Medulla oblongata (tissue), 1 donor: ENCODE results near the gene MKRN3.
"Not testable (repeated sequence)": the region's sequence is repeated elsewhere in the genome, so short reads cannot be mapped to it uniquely, and the experiment has no call there.

Source experiments
- DNase-seq: peaks from one replicate; pipeline ENCODE4 v3.0.0-alpha.2; 2015; ENCODE audit errors: extremely low spot score

Gene MKRN3

DNA sequence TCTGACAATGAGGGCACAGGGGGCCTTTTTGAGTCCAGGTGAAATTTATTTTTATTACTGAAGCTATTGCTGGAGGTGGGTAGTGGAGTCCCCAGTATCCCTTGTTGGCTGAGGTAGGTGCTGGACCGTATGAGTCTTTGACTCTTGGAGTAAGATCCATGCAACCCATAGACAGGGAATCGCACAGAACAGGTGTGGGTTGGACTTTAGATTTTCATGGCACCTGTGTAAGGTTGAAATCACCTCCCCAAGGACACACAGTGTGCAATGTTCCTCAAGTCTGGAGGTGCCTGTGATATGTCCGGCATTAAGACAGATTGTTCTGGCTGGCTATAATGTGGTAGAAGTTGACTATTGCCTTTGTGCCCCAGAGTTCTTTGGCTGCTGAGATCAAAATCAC lies 23.5 kb downstream of the MKRN3 start:
- DNase-seq = no peak

DNA sequence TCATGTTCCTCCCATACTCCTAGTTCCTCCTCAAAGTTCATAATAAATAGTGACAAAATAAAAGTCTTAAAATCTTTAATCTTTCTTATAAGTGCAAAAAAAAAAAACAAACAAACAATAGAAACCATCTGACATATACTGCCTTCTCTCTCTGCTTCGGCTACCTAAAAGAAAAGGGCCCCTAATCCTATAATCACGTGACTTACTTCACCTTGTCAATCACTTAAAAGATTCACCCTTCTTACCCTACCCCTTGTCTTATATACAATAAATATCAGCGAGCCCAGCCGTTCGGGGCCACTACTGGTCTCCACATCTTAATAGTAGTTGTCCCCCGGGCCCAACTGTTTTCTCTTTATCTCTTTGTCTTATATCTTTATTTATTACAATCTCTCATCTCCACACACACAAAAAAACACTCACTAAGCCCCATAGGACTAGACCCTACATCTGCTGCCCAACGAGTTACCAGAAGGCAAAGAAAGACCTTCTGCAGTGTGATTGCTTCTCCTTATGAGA lies 28.8 kb downstream of the MKRN3 start:
- no peak for DNase-seq

DNA sequence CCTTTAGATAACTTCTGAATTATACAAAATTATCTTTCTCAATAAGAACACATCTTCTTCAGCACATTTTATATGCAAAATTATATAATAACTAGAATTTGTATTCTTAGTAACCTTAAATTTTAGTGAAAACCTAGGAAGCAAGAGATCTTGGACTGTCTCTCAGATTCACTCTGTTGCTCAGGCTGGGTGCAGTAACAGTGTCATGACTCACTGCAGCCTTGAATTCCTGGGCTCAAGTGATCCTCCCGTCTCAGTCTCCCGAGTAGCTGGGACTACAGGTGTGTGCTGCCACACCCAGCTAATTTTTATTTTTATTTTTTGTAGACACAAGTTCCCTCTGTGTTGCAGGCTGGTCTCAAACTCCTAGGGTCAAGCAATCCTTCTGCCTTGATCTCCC lies 29.9 kb downstream of the MKRN3 start:
- no peak for DNase-seq

DNA sequence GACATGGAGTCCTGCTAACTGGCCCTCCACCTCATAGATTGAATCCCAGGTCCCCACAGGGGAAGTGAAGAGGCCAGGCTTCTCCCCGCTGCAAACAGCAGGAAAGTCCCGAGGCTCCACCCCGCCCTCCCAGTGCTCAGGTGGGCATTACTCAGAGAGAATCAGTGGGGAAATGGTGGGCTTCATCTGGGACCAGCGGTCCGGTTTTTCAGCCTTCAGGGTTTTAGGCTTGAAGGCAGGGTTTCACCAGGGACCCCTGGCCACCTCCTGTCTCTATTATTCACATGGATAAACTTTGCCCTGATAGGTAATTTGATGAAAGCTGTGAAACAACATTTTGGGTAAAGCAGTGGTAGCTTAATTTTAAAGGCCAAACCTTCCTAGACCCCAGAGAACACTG lies 31.3 kb downstream of the MKRN3 start:
- no peak for DNase-seq

DNA sequence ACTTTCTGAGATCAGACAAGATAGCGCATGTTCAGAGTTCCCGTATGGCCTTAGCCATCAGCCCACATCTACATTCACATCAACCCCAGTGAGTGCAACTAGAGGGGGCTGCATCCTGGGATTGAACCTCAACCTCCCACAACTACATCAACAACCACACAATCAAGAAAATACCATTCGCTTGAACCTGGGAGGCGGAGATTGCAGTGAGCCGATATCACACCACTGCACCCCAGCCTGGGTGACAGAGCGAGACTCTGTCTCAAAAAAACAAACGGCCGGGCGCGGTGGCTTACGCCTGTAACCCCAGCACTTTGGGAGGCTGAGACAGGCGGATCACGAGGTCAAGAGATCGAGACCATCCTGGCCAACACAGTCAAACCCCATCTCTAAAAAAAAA lies 31.8 kb downstream of the MKRN3 start:
- DNase-seq = not testable (repeated sequence)

DNA sequence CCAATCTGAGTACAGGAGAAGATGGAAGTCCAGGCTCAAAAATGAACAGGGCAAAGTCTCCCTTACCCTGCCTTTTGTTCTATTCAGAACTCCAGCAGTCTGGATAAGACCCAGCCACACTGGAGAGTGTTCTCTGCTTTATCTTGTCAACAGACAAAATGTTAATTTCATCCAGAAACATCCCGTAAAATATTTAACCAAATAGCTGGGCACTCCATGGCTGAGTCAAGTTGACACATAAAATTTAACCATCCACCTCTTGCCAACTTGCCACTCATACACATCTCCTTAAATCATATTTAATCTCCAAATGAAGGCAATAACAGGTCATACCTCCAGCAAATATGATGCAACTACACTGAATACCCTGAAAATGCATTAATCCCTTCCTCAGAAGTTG lies 33.6 kb downstream of the MKRN3 start:
- DNase-seq = no peak

DNA sequence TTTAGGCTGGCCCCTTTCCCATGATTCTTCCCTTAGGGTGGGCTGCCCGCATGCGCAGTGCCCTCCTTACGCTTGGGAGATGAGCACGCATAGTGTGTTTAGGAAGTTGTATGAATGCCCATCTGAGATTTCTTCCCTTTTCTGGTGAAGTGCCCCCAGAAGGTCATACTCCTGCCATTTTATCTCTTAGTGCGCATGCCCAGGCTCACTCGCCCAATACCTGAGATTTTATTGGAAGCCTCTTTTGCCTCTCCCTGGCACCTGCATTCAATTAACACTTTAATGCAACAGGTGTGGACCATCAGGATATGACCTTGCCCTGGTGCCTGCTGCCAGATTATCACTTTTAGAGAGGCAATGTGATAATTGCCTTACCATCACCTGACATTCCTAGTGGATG lies 36.6 kb downstream of the MKRN3 start:
- no peak for DNase-seq

DNA sequence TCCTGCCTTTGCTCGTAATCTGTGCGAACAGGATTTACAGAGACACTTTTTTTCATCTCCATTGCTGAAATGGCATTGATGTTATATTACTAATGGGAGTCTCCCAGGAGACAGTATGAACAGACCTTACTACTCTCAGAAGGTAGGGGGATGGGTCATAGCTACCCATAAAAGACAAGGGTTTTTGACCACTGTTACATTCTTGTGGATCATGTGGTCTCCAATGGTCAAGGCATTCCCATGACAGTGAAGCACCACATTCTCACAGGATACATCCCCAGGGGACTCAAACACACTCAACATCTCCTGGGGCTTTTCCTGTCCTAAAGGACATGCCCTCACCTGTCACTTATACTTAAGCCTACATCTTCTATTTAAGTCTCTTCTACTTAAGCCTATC lies 40.8 kb downstream of the MKRN3 start:
- no peak for DNase-seq

DNA sequence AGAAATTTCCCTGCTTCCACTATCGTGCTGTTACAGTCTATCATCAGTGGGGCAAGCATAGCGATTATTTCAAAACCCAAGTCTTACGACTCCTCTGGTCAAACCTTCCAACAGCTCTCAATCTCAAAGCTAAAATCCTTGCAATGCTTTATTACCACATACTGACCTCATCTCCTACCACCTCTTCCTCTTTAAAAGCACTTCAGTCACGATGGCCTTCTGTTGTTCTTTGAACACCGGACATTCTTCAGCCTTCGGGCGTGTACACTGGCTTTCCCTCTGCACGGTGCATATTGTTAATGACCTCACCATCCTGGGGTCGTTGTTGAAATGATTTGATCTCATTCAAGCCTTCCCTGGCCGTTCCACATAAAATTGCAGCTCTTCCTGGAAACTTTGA lies 51.1 kb downstream of the MKRN3 start:
- DNase-seq = no peak
